ENCODE results near the gene SBF2. TPM values are rescaled to one million over a fixed set of nuclear protein-coding genes. Genes with fewer than 3 reads are reported as not detected.

Gene SBF2
- total and polyA plus RNA-seq, 2 of the 13 experiments (the other 11 are each of a cell fraction or from before 2014, with no cell fraction given) = 24.0 to 45.8 TPM

GRCh38 chr11:10113852-10114251, 180.2 kb downstream of the SBF2 start:
- Histone ChIP-seq H3K9me3 (ENCODE audit: low read length) (no peaks in the 10 kb centered on the region), H3K4me1 (ENCODE audit: insufficient read depth, low read length) (peaks cover 11% of the 10 kb centered on the region), H3K36me3 (replicated peaks in 1 of 2; ENCODE audit: control insufficient read depth in 1 of 2, insufficient read depth in 2 of 2, low read length in 2 of 2) (no peaks in the 10 kb centered on the region), H3K9ac (ENCODE audit: insufficient read depth, low read depth, low read length) (no peak overlapping the region), H3K27ac (ENCODE audit: extremely low read length, insufficient read depth, low read length) (no peak overlapping the region), H4K20me1 (ENCODE audit: insufficient read depth, low read length) (no peaks in the 10 kb centered on the region), H3K4me3 (replicated peaks in 1 of 3; ENCODE audit: insufficient read depth in 1 of 3, low read depth in 2 of 3, low read length in 3 of 3) (no peak overlapping the region), H3K4me2 (ENCODE audit: low read depth, low read length) (no peak overlapping the region), H3K27me3 (ENCODE audit: control insufficient read depth in 1 of 2, insufficient read depth in 2 of 2, low read length in 2 of 2) (no peaks in the 10 kb centered on the region), H3K79me2 (ENCODE audit: insufficient read depth, low read length) (no peaks in the 10 kb centered on the region), H2AFZ (ENCODE audit: low read length) (no peak overlapping the region)
- ChIA-PET CTCF (ENCODE audit: low intra/inter-chr PET ratio, low total read pairs) (no interaction called here), POLR2A (no interaction called here)
- BruUV-seq (replicated peaks) = no TSS peak
- no peak for FAIRE-seq
- no peak for DNase-seq (ENCODE audit: low spot score)
- no peak for ATAC-seq
- intact Hi-C loops (cut with micrococcal nuclease; ENCODE audit: unreplicated experiment) = no loop called here
- in situ Hi-C loops (cut with HindIII; ENCODE audit: extremely low pct_ligation_motif_present, low pct_unique_long_range_greater_than_20kb) = no loop called here
- no peak for TF ChIP-seq ZNF546 (CRISPR knock-in tag; conservative IDR thresholded peaks at IDR 0.05)
- TF ChIP-seq ZNF687 (CRISPR knock-in tag; IDR thresholded peaks at IDR 0.05) = no peak
- no peak for TF ChIP-seq ZNF577 (CRISPR knock-in tag; IDR thresholded peaks at IDR 0.05; ENCODE audit: borderline replicate concordance, low read depth)
- TF ChIP-seq GPBP1L1 (CRISPR knock-in tag; IDR thresholded peaks at IDR 0.05) = no peak
- peak; percentile 58; the same call in 1 of the 2 replicates for TF ChIP-seq CEBPB (IDR thresholded peaks at IDR 0.05; ENCODE audit: borderline replicate concordance, low read depth, low read length)
- TF ChIP-seq FOXK1 (CRISPR knock-in tag; IDR thresholded peaks at IDR 0.05; ENCODE audit: borderline replicate concordance, low read depth) = no peak
- TF ChIP-seq ZNF138 (CRISPR knock-in tag; IDR thresholded peaks at IDR 0.05; ENCODE audit: low read depth) = no peak
- TF ChIP-seq KDM1A (CRISPR knock-in tag; IDR thresholded peaks at IDR 0.05) = no peak
- no peak for TF ChIP-seq ZNF451 (CRISPR knock-in tag; IDR thresholded peaks at IDR 0.05)
